IPS-20b (cell line): ENCODE measurements around the gene ADGRL1.
"Not testable (repeated sequence)": the region's sequence is repeated elsewhere in the genome, so short reads cannot be mapped to it uniquely, and the experiment has no call there.

Experiments
- H3K27ac ChIP-seq: one replicate; pipeline ENCODE4 v1.5.1; 2013; ENCODE audit warnings: low read length
- H3K27me3 ChIP-seq: 2 replicates; pipeline ENCODE4 v1.6.1; 2013; ENCODE audit warnings: mild to moderate bottlenecking, low read length, inconsistent platforms; ENCODE audit not compliant: insufficient read depth
- H3K36me3 ChIP-seq: 2 replicates; pipeline ENCODE4 v1.6.1; 2013; ENCODE audit warnings: low read depth, mild to moderate bottlenecking, inconsistent platforms, low read length, moderate library complexity; ENCODE audit not compliant: insufficient read depth
- H3K4me1 ChIP-seq: 2 replicates; pipeline ENCODE4 v1.6.1; 2013; ENCODE audit warnings: mild to moderate bottlenecking, control low read depth, inconsistent platforms, low read length, moderate library complexity; ENCODE audit not compliant: insufficient read depth
- H3K4me3 ChIP-seq: 2 replicates; pipeline ENCODE4 v1.5.1; 2013; ENCODE audit warnings: mild to moderate bottlenecking, low read length, inconsistent platforms
- H3K9ac ChIP-seq: 2 replicates; pipeline ENCODE4 v1.6.1; 2013; ENCODE audit warnings: low read depth, mild to moderate bottlenecking, inconsistent platforms, low read length, moderate library complexity
- H3K9me3 ChIP-seq: 2 replicates; pipeline ENCODE4 v1.6.1; 2013; ENCODE audit warnings: mild to moderate bottlenecking, low read depth, low read length, inconsistent platforms; ENCODE audit not compliant: insufficient read depth

Gene ADGRL1

GRCh38 chr19:14244393-14244792 lies 38.4 kb upstream of the ADGRL1 start:
- not testable (repeated sequence) for H3K9me3 ChIP-seq, H3K27ac ChIP-seq, H3K9ac ChIP-seq, H3K36me3 ChIP-seq, H3K4me3 ChIP-seq, H3K4me1 ChIP-seq, H3K27me3 ChIP-seq

DNA sequence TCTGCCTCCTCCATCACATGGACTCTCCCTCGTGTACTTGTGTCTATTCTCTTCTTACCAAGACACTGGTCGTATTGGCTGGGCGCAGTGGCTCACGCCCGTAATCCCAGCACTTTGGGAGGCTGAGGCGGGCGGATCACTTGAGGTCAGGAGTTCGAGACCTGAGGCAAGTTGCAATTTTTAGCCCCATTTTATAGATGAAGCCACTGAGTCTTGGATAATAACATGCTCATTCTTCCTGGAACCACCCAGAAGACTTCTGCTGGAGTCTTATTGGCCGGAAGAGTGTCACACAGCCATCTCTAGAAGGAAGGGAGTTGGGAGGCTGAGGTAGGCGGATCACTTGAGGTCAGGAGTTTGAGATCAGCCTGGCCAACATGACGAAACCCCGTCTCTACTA lies 37.7 kb upstream of the ADGRL1 start:
- H3K27me3 ChIP-seq, H3K27ac ChIP-seq, H3K9ac ChIP-seq, H3K36me3 ChIP-seq, H3K4me3 ChIP-seq, H3K4me1 ChIP-seq, H3K9me3 ChIP-seq: not testable (repeated sequence)

DNA sequence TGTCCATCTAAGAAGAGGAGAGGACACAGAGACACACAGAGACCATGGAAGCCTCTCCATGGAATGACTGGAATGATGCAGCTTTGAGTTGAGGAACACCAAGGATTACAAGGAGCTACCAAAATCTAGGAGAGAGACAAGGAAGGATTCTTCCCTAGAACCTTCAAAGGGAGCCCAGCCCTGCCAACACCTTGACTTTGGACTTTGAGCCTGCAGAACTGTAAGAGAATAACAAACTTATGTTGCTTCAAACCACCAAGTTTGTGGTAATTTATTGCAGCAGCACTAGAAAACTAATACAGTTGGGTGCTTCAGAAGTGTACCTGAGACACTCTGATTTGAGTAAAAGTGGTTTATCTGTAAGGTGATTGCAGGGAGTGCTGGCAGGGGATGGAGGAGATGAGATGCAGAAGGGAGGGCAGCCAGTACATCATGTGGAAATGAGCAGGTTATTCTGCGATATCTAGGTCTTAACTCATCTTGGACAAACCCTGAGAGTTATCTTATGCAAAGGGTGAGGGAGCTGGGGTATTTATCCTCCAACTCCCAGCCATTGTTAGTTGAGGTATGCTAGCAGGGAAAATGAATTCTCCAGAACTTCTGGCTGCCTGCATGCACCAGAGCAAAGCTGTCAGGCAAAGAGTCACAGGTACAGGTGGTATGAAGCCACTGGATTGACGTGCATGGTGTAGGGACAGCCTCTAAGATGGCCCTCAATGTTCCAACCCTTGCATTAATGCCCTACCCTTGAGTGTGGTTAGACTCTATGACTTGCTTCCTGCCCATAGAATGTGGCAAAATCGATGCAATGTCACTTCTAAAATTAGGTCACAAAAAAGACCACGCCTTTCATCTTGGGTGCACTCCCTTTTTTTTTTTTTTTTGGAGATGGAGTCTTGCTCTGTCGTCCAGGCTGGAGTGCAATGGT lies 31.3 kb upstream of the ADGRL1 start:
- no peaks in the 10 kb centered on the region; the same call in 1 of the 2 replicates for H3K9me3 ChIP-seq
- H3K36me3 ChIP-seq: no peaks in the 10 kb centered on the region
- no peak overlapping the region for H3K9ac ChIP-seq
- no peaks in the 10 kb centered on the region for H3K27me3 ChIP-seq
- no peak overlapping the region for H3K4me3 ChIP-seq
- no peaks in the 10 kb centered on the region for H3K4me1 ChIP-seq
- H3K27ac ChIP-seq: no peak overlapping the region

DNA sequence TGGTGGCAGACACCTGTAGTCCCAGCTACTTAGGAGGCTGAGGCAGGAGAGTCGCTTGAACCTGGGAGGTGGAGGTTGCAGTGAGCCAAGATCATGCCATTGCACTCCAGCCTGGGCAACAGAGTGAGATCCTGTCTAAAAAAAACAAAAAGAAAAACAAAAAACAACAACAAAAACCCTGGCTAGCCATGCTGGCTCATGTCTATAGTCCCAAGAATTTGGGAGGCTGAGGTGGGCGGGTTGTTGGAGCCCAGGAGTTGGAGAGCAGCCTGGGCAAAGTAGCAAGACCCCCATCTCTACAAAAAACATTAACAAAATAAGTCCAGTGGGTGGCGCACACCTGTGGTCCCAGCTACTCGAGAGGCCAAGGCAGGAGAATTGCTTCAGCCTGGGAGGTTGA lies 27.0 kb upstream of the ADGRL1 start:
- H3K27ac ChIP-seq, H3K36me3 ChIP-seq, H3K9me3 ChIP-seq, H3K4me3 ChIP-seq, H3K27me3 ChIP-seq, H3K4me1 ChIP-seq, H3K9ac ChIP-seq: not testable (repeated sequence)

DNA sequence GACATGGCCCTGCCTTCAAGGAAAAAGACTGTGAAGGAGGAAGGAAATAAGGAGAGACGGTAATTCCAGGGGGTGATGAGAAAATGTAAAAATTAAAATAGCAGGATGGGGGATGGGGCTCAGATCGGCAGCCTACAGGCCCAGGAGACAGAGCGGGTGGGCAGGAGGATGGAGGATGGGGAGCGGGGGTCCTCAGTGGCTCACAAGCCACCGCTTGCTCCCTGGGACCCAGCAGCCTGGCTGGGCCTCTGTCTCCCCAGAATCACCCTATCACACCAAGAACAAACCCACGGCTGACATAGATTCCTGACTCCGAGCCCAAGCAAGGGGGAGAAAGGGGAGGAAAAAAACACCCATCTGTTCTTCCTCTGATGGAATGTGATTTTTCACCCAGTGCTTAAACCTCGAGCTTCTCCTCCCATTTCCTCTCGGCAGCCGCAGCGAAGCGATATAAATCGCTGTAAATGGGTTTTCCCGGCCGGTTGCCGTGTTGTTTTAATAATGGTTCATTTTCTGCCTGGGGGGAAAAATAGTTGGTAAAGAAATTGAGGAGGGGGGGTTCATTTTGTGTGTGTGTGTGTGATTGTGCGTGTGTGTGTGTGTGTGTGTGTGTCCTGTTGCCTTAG lies 22.6 kb upstream of the ADGRL1 start:
- H3K9me3 ChIP-seq, H3K4me1 ChIP-seq, H3K27ac ChIP-seq, H3K27me3 ChIP-seq, H3K36me3 ChIP-seq, H3K4me3 ChIP-seq, H3K9ac ChIP-seq: not testable (repeated sequence)

DNA sequence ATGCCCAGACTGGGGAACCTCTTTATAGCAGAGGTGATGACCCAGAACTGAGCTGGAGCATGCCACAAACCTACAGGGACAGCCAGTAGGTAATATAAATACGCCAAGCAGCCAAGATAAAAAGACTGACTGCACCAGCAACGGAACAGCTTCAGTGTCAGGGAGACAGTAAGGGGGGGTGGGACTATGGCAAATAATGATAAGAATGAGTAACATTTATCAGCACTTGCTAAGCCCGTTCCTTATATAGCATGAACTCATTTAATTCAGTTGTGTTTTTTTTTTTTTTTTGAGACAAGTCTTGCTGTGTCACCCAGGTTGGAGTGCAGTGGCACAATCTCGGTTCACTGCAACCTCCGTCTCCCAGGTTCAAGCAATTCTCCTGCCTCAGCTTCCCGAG lies 20.5 kb upstream of the ADGRL1 start:
- not testable (repeated sequence) for H3K4me3 ChIP-seq, H3K9me3 ChIP-seq, H3K27me3 ChIP-seq, H3K4me1 ChIP-seq, H3K9ac ChIP-seq, H3K36me3 ChIP-seq, H3K27ac ChIP-seq

DNA sequence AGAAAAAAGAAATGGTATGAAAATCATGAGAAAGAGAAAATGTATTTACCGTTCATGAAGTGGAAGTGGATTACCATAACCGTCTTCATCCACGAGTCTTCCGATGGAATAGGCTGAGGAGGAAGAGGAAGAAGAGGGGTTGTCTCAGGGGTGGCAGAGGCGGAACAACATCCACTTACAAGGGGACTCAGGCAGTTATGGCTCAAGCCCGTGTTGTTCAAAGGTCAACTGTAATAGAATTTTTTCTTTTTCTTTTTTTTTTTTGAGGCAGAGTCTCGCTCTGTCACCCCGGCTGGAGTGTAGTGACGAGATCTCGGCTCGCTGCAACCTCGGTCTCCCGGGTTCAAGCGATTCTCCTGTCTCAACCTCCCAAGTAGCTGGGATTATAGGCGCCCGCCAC lies 16.9 kb upstream of the ADGRL1 start:
- H3K9me3 ChIP-seq: no peaks in the 10 kb centered on the region
- H3K36me3 ChIP-seq: no peaks in the 10 kb centered on the region
- H3K27me3 ChIP-seq: no peaks in the 10 kb centered on the region
- H3K27ac ChIP-seq: no peak overlapping the region
- no peak overlapping the region for H3K4me3 ChIP-seq
- no peak overlapping the region for H3K9ac ChIP-seq
- no peaks in the 10 kb centered on the region for H3K4me1 ChIP-seq

GRCh38 chr19:14221345-14221744 lies 15.4 kb upstream of the ADGRL1 start:
- H3K4me1 ChIP-seq, H3K9me3 ChIP-seq, H3K27me3 ChIP-seq, H3K36me3 ChIP-seq, H3K27ac ChIP-seq, H3K9ac ChIP-seq: not testable (repeated sequence)
- H3K4me3 ChIP-seq: peak overlapping the region; percentile 47; the same call in 1 of the 2 replicates

GRCh38 chr19:14218620-14219330 lies 12.8 kb upstream of the ADGRL1 start:
- no peaks in the 10 kb centered on the region for H3K27me3 ChIP-seq
- H3K27ac ChIP-seq: no peak overlapping the region
- no peaks in the 10 kb centered on the region for H3K9me3 ChIP-seq
- H3K9ac ChIP-seq: no peak overlapping the region
- H3K4me3 ChIP-seq: no peak overlapping the region
- H3K36me3 ChIP-seq: no peaks in the 10 kb centered on the region
- H3K4me1 ChIP-seq: no peaks in the 10 kb centered on the region

- not testable (repeated sequence) for H3K36me3 ChIP-seq, H3K9me3 ChIP-seq, H3K4me1 ChIP-seq, H3K27ac ChIP-seq, H3K4me3 ChIP-seq, H3K27me3 ChIP-seq, H3K9ac ChIP-seq
These were observed 11.9 kb upstream of the ADGRL1 start for GRCh38 chr19:14217886-14218285.

DNA sequence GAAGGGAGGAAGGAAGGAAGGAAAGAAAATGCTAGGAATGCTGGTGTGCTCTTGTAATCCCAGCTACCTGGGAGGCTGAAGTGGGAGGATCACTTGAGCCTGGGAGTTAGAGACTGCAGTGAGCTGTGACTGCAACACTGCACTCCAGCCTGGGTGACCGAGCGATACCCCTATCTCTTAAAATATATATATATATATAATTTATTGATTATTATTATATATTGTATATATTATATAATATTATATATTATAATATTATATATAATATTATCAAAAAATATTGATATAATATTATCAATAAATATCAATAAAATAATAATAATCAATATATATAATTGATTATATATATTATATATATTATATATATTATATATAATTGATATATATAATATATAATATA lies 8.6 kb upstream of the ADGRL1 start:
- no peaks in the 10 kb centered on the region for H3K4me1 ChIP-seq
- H3K36me3 ChIP-seq: no peaks in the 10 kb centered on the region
- H3K4me3 ChIP-seq: no peak overlapping the region
- H3K9ac ChIP-seq: no peak overlapping the region
- H3K27me3 ChIP-seq: peaks cover 6% of the 10 kb centered on the region; the same call in 1 of the 2 replicates
- no peak overlapping the region for H3K27ac ChIP-seq
- H3K9me3 ChIP-seq: no peaks in the 10 kb centered on the region

DNA sequence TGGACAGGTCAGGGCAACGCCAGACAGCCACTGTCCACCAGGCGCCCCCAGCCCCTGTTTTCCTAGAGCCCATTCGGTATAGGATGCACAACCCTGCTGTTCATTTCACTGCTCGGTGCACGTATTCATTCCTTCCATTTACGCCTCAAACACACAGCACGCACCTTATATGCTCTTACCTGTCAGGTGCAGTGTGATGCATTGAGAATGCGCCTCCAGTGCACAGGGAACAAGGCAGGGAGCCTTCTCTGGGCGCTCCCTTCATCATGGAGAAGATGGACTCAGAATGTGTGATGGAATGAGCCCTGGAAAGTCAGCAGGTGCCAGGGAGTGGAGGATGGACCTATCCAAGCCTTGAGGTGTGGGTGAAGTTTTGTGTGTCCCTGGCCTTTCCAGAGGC lies 4.2 kb upstream of the ADGRL1 start:
- not testable (repeated sequence) for H3K4me3 ChIP-seq, H3K9ac ChIP-seq, H3K4me1 ChIP-seq, H3K27ac ChIP-seq, H3K36me3 ChIP-seq, H3K9me3 ChIP-seq
- peaks cover 16% of the 10 kb centered on the region; the same call in 1 of the 2 replicates for H3K27me3 ChIP-seq
